CD8-positive, alpha-beta memory T cell (primary cell): ENCODE results near the gene FGFBP2. TPM values are rescaled to one million over a fixed set of nuclear protein-coding genes. Genes with fewer than 3 reads are reported as not detected.

Source experiments
- CTCF ChIA-PET: fragments of 350-600 bp; sonication (Branson Sonifier 250); formaldehyde crosslinking; loops from one replicate; lab custom pipeline; 2021; ENCODE audit warnings: antibody characterized with exemption; lab: Charles Lee
- POLR2A ChIA-PET: fragments of 350-600 bp; sonication (Branson Sonifier 250); formaldehyde crosslinking; loops from one replicate; lab custom pipeline; 2021; ENCODE audit warnings: antibody characterized with exemption; lab: Charles Lee
- DNase-seq, 5 donors: peaks; one replicate each; pipeline versions ENCODE4 v3.0.0 to v3.0.0-alpha.2; 2020 to 2022; ENCODE audit warnings: mixed read lengths in 1 of 5
- H3K27ac ChIP-seq: one replicate; pipeline ENCODE4 v1.7.0; 2013; ENCODE audit warnings: low read depth, mild to moderate bottlenecking, low read length, moderate library complexity
- H3K27me3 ChIP-seq: 2 replicates; pipeline ENCODE4 v1.7.0; 2013; ENCODE audit warnings: low read length, mild to moderate bottlenecking; ENCODE audit not compliant: insufficient read depth, poor library complexity, severe bottlenecking
- H3K36me3 ChIP-seq: 2 replicates; pipeline ENCODE4 v1.7.0; 2013; ENCODE audit warnings: mild to moderate bottlenecking, low read length, moderate library complexity; ENCODE audit not compliant: insufficient read depth
- H3K4me1 ChIP-seq: 2 replicates; pipeline ENCODE4 v1.7.0; 2013; ENCODE audit warnings: mild to moderate bottlenecking, low read length, moderate library complexity; ENCODE audit not compliant: insufficient read depth
- H3K4me3 ChIP-seq: 2 replicates; pipeline ENCODE4 v1.7.0; 2013; ENCODE audit warnings: mild to moderate bottlenecking, low read length
- H3K9me3 ChIP-seq: 2 replicates; pipeline ENCODE4 v1.7.0; 2013; ENCODE audit warnings: mild to moderate bottlenecking, low read length
- H3K27ac Mint-ChIP-seq, 8 donors: one replicate each; pipeline ENCODE4 v1.8.0; 2020 to 2021; ENCODE audit warnings: mixed read lengths in 8 of 8, mild to moderate bottlenecking in 6 of 8, inconsistent platforms in 3 of 8, moderate library complexity in 3 of 8
- H3K27me3 Mint-ChIP-seq, 2 donors: one replicate each; pipeline ENCODE4 v1.8.0; 2020 to 2021; ENCODE audit warnings: mixed read lengths in 2 of 2, mild to moderate bottlenecking in 1 of 2, moderate library complexity in 1 of 2
- H3K36me3 Mint-ChIP-seq, 3 donors: one replicate each; pipeline ENCODE4 v1.8.0; 2020 to 2021; ENCODE audit warnings: mixed read lengths in 3 of 3, inconsistent platforms in 1 of 3, mild to moderate bottlenecking in 1 of 3
- H3K4me1 Mint-ChIP-seq, 3 donors: one replicate each; pipeline ENCODE4 v1.8.0; 2020 to 2021; ENCODE audit warnings: mixed read lengths in 3 of 3, inconsistent platforms in 1 of 3, mild to moderate bottlenecking in 1 of 3
- H3K4me3 Mint-ChIP-seq, 7 donors: one replicate each; pipeline ENCODE4 v1.8.0; 2020 to 2021; ENCODE audit warnings: mixed read lengths in 7 of 7, mild to moderate bottlenecking in 6 of 7, moderate library complexity in 4 of 7, inconsistent platforms in 2 of 7
- H3K9me3 Mint-ChIP-seq, 5 donors: one replicate each; pipeline ENCODE4 v1.8.0; 2020 to 2022; ENCODE audit warnings: mixed read lengths in 5 of 5, mild to moderate bottlenecking in 3 of 5, moderate library complexity in 2 of 5, inconsistent platforms in 1 of 5
- polyA plus RNA-seq: library from polyadenylated mRNA; unstranded; fragments of 300-500 nt; fragmentation: Illumina TruSeq; gene quantifications from one replicate; pipeline ENCODE4 v1.2.3, GENCODE V29; 2021
- total RNA-seq, 2 experiments: library from RNA; stranded (reverse); gene quantifications; one replicate each; pipeline ENCODE4 v1.2.3, GENCODE V29; 2021

Gene FGFBP2
- total and polyA plus RNA-seq, 3 experiments from 2014 or later, result 3.5 to 99.3 (median 3.5) TPM

DNA sequence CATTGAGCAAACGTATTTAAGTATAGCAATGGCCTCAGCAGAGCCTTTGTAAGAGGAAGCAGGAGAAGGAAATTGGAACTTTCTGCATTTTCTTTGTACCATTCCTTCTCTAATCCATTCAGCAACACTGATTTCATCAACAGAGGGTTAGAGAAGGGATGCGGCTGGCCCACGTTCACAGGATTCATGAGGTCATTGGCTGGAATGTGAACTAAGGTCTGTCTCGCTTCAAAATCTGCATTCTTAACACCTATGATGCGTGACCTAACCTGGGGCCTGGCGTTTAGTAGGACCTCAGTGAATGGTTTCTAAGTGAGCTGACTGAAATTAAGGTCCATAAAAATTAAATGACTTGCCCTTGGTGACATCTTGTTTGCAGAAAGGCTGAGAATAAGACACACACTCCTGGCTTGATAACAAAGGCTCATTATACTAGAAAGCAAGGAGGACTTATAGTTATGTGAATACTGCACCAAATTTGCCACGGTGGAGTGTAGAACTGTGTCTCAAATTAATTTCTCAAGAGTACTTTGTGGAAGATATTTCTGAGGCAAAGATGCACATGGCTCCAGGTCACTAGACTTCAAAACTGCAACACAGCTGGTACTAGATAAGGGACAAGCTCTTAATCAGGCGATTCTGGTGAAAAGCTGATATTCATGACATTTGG, 49.9 kb downstream of the FGFBP2 start:
- no peaks in the 10 kb centered on the region for H3K4me1 ChIP-seq
- no peaks in the 10 kb centered on the region for H3K27me3 ChIP-seq
- no peak overlapping the region for H3K27ac ChIP-seq
- no peaks in the 10 kb centered on the region for H3K9me3 ChIP-seq
- H3K36me3 Mint-ChIP-seq, result no peaks in the 10 kb centered on the region
- no peak for DNase-seq
- CTCF ChIA-PET, result no interaction called here
- peaks cover 2 to 40% of the 10 kb centered on the region in 2 donors for H3K27me3 Mint-ChIP-seq
- H3K4me3 ChIP-seq, result no peak overlapping the region
- H3K27ac Mint-ChIP-seq, result no peak overlapping the region
- H3K4me1 Mint-ChIP-seq, result no peaks in the 10 kb centered on the region
- H3K36me3 ChIP-seq, result no peaks in the 10 kb centered on the region
- POLR2A ChIA-PET, result no interaction called here
- H3K9me3 Mint-ChIP-seq, result peaks cover 0 to 7% (median 0%) of the 10 kb centered on the region in 5 donors
- no peak overlapping the region for H3K4me3 Mint-ChIP-seq

DNA sequence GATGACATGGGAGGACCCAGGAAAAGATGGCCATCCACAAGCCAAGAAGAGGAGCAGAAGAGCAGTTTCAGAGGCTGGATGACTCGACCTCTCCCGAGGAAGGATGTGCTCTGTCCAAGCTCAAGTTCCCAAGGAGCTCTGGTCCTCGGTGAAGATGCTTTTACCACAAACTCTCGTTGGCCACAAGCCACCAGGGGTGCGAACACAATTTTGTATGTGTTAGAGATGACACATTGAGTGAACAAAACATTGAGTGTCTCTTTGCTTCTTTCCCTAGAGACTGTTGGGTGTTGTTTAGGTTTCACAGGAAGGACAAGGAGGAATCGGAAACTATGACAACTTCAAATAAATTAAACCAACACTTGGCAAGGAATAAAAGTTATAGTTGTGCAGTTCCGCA, 50.7 kb downstream of the FGFBP2 start:
- H3K27me3 Mint-ChIP-seq, result peaks cover 2 to 46% of the 10 kb centered on the region in 2 donors
- POLR2A ChIA-PET, result no interaction called here

More for the DNA sequence above, 50.7 kb downstream of the FGFBP2 start:
- H3K27me3 ChIP-seq, result no peaks in the 10 kb centered on the region
- CTCF ChIA-PET, result no interaction called here
- Mint-ChIP-seq H3K9me3 (peaks cover 0 to 7% (median 0%) of the 10 kb centered on the region in 5 donors), H3K4me3 (peak overlapping the region in 1 of 7 donors; percentile 28), H3K36me3 (no peaks in the 10 kb centered on the region), H3K4me1 (no peaks in the 10 kb centered on the region), H3K27ac (no peak overlapping the region)
- no peaks in the 10 kb centered on the region for H3K36me3 ChIP-seq
- H3K27ac ChIP-seq, result no peak overlapping the region
- no peaks in the 10 kb centered on the region for H3K9me3 ChIP-seq
- H3K4me1 ChIP-seq, result no peaks in the 10 kb centered on the region
- no peak overlapping the region for H3K4me3 ChIP-seq
- no peak for DNase-seq

Other genes with a start within 250 kb of the FGFBP2 start
- 10 to 100 TPM in 1 of 2 experiments, 1 to 10 TPM in 1; 9.0 to 11.7 TPM for gene CD38, start 184.8 kb downstream of the FGFBP2 start, total RNA-seq
- gene CD38, start 184.8 kb downstream of the FGFBP2 start, polyA plus RNA-seq, result 2.1 TPM
- gene FGFBP1, start 24.4 kb downstream of the FGFBP2 start, total RNA-seq, result not detected
- gene FGFBP1, start 24.4 kb downstream of the FGFBP2 start, polyA plus RNA-seq, result not detected
- under 1 TPM in 1 of 2 experiments, not detected in 1; 0.72 TPM for gene PROM1, start 120.8 kb upstream of the FGFBP2 start, total RNA-seq
- gene PROM1, start 120.8 kb upstream of the FGFBP2 start, polyA plus RNA-seq, result not detected